ENCODE data around the gene PACS2. TPM values are rescaled to one million over a fixed set of nuclear protein-coding genes. Genes with fewer than 3 reads are reported as not detected.

Gene PACS2
- total RNA-seq, 1 experiment from 2014 or later, result 33.3 TPM

- no peak for DNase-seq (ENCODE audit: low read depth)
Observed at GRCh38 chr14:105436891-105437722, 122.6 kb downstream of the PACS2 start.

- DNase-seq (ENCODE audit: low read depth), result no peak
Observed at GRCh38 chr14:105437723-105438500, 123.4 kb downstream of the PACS2 start.

GRCh38 chr14:105439179-105439578 lies 124.6 kb downstream of the PACS2 start:
- DNase-seq (ENCODE audit: low read depth), result no peak

GRCh38 chr14:105439710-105440553 lies 125.4 kb downstream of the PACS2 start:
- DNase-seq (ENCODE audit: low read depth), result no peak

GRCh38 chr14:105440554-105440900 lies 126.0 kb downstream of the PACS2 start:
- DNase-seq (ENCODE audit: low read depth), result no peak

- no peak for DNase-seq (ENCODE audit: low read depth)
Observed at GRCh38 chr14:105440992-105441391, 126.4 kb downstream of the PACS2 start.

GRCh38 chr14:105442125-105442524 lies 127.6 kb downstream of the PACS2 start:
- no peak for DNase-seq (ENCODE audit: low read depth)

GRCh38 chr14:105442834-105443233 lies 128.3 kb downstream of the PACS2 start:
- no peak for DNase-seq (ENCODE audit: low read depth)

- DNase-seq (ENCODE audit: low read depth), result no peak
Observed at GRCh38 chr14:105444859-105445258, 130.3 kb downstream of the PACS2 start.

GRCh38 chr14:105445290-105445689 lies 130.7 kb downstream of the PACS2 start:
- DNase-seq (ENCODE audit: low read depth), result no peak

- no peak for DNase-seq (ENCODE audit: low read depth)
Observed at GRCh38 chr14:105445901-105446845, 131.6 kb downstream of the PACS2 start.

GRCh38 chr14:105446971-105447370 lies 132.4 kb downstream of the PACS2 start:
- DNase-seq (ENCODE audit: low read depth), result no peak

Other genes starting within 250 kb of the PACS2 start
- 0.21 and 0.40 TPM in 2 replicates for gene GPR132, start 249.3 kb upstream of the PACS2 start, total RNA-seq (2014; rRNA removed; shearing (Covaris generic))
- 0.47 and 0.48 TPM in 2 replicates for gene JAG2, start 146.0 kb upstream of the PACS2 start, total RNA-seq (2014; rRNA removed; shearing (Covaris generic))
- gene NUDT14, start 133.4 kb upstream of the PACS2 start, total RNA-seq (2014; rRNA removed; shearing (Covaris generic)), result 14.2 and 21.4 TPM in 2 replicates
- 8.3 and 9.3 TPM in 2 replicates for gene BTBD6, start 66.2 kb upstream of the PACS2 start, total RNA-seq (2014; rRNA removed; shearing (Covaris generic))
- gene BRF1, start 13.7 kb upstream of the PACS2 start, total RNA-seq (2014; rRNA removed; shearing (Covaris generic)), result 25.4 and 25.6 TPM in 2 replicates
- gene TEX22, start 83.8 kb downstream of the PACS2 start, total RNA-seq (2014; rRNA removed; shearing (Covaris generic)), result 0.20 TPM in 1 of 2 replicates, not detected in the other
- 57.8 and 78.4 TPM in 2 replicates for gene MTA1, start 105.1 kb downstream of the PACS2 start, total RNA-seq (2014; rRNA removed; shearing (Covaris generic))
- gene CRIP2, start 160.1 kb downstream of the PACS2 start, total RNA-seq (2014; rRNA removed; shearing (Covaris generic)), result 99.3 and 127 TPM in 2 replicates
- gene CRIP1, start 172.1 kb downstream of the PACS2 start, total RNA-seq (2014; rRNA removed; shearing (Covaris generic)), result 1.8 TPM in 1 of 2 replicates, not detected in the other
- gene TEDC1, start 176.5 kb downstream of the PACS2 start, total RNA-seq (2014; rRNA removed; shearing (Covaris generic)), result 49.3 and 50.2 TPM in 2 replicates
- 3.5 and 4.4 TPM in 2 replicates for gene TMEM121, start 211.8 kb downstream of the PACS2 start, total RNA-seq (2014; rRNA removed; shearing (Covaris generic))

Data from HT1080 (cell line).